ENCODE measurements around the gene SMIM11.
"Not testable (repeated sequence)": the region's sequence is repeated elsewhere in the genome, so short reads cannot be mapped to it uniquely, and the experiment has no call there.

The SMIM11 gene

GRCh38 chr21:34374940-34375618, at the start of gene SMIM11:
Gene SMIM11 (plus strand): TSS chr21:34375507. CDS start chr21:34379505, 3,998 bp downstream.
- in situ Hi-C loops (cut with MboI; ENCODE audit: low sequenced_read_pairs), result not testable (repeated sequence)

GRCh38 chr21:34330055-34330454, 45.3 kb upstream of the SMIM11 start:
- in situ Hi-C loops (cut with MboI; ENCODE audit: low sequenced_read_pairs), result no loop called here

GRCh38 chr21:34331726-34332125, 43.6 kb upstream of the SMIM11 start:
- in situ Hi-C loops (cut with MboI; ENCODE audit: low sequenced_read_pairs), result no loop called here

- in situ Hi-C loops (cut with MboI; ENCODE audit: low sequenced_read_pairs), result no loop called here
Observed at GRCh38 chr21:34332347-34332746, 43.0 kb upstream of the SMIM11 start.

GRCh38 chr21:34333121-34333739, 42.1 kb upstream of the SMIM11 start:
- in situ Hi-C loops (cut with MboI; ENCODE audit: low sequenced_read_pairs), result no loop called here

- in situ Hi-C loops (cut with MboI; ENCODE audit: low sequenced_read_pairs), result no loop called here
Observed at GRCh38 chr21:34335316-34335715, 40.0 kb upstream of the SMIM11 start.

GRCh38 chr21:34336245-34336644, 39.1 kb upstream of the SMIM11 start:
- in situ Hi-C loops (cut with MboI; ENCODE audit: low sequenced_read_pairs), result no loop called here

GRCh38 chr21:34336756-34337391, 38.4 kb upstream of the SMIM11 start:
- in situ Hi-C loops (cut with MboI; ENCODE audit: low sequenced_read_pairs), result no loop called here

- in situ Hi-C loops (cut with MboI; ENCODE audit: low sequenced_read_pairs), result no loop called here
Observed at GRCh38 chr21:34337741-34338140, 37.6 kb upstream of the SMIM11 start.

GRCh38 chr21:34338226-34338625, 37.1 kb upstream of the SMIM11 start:
- in situ Hi-C loops (cut with MboI; ENCODE audit: low sequenced_read_pairs), result no loop called here

GRCh38 chr21:34340061-34340460, 35.2 kb upstream of the SMIM11 start:
- in situ Hi-C loops (cut with MboI; ENCODE audit: low sequenced_read_pairs), result no loop called here

- in situ Hi-C loops (cut with MboI; ENCODE audit: low sequenced_read_pairs), result no loop called here
Observed at GRCh38 chr21:34342476-34342875, 32.8 kb upstream of the SMIM11 start.

- in situ Hi-C loops (cut with MboI; ENCODE audit: low sequenced_read_pairs), result no loop called here
Observed at GRCh38 chr21:34343347-34343746, 32.0 kb upstream of the SMIM11 start.

- in situ Hi-C loops (cut with MboI; ENCODE audit: low sequenced_read_pairs), result no loop called here
Observed at GRCh38 chr21:34343838-34344381, 31.4 kb upstream of the SMIM11 start.

- in situ Hi-C loops (cut with MboI; ENCODE audit: low sequenced_read_pairs), result no loop called here
Observed at GRCh38 chr21:34344584-34344983, 30.7 kb upstream of the SMIM11 start.

- in situ Hi-C loops (cut with MboI; ENCODE audit: low sequenced_read_pairs), result no loop called here
Observed at GRCh38 chr21:34345091-34345871, 30.0 kb upstream of the SMIM11 start.

GRCh38 chr21:34345892-34346291, 29.4 kb upstream of the SMIM11 start:
- in situ Hi-C loops (cut with MboI; ENCODE audit: low sequenced_read_pairs), result no loop called here

GRCh38 chr21:34348890-34349519, 26.3 kb upstream of the SMIM11 start:
- in situ Hi-C loops (cut with MboI; ENCODE audit: low sequenced_read_pairs), result no loop called here

- in situ Hi-C loops (cut with MboI; ENCODE audit: low sequenced_read_pairs), result no loop called here
Observed at GRCh38 chr21:34351786-34352241, 23.5 kb upstream of the SMIM11 start.

- in situ Hi-C loops (cut with MboI; ENCODE audit: low sequenced_read_pairs), result no loop called here
Observed at GRCh38 chr21:34352556-34352955, 22.8 kb upstream of the SMIM11 start.

- in situ Hi-C loops (cut with MboI; ENCODE audit: low sequenced_read_pairs), result no loop called here
Observed at GRCh38 chr21:34353182-34353581, 22.1 kb upstream of the SMIM11 start.
